Amniotic epithelial cell (primary cell): ENCODE data around the gene CDK4.
"Not testable (repeated sequence)": the region's sequence is repeated elsewhere in the genome, so short reads cannot be mapped to it uniquely, and the experiment has no call there.

Source experiments
- DNase-seq: peaks from one replicate; pipeline ENCODE4 v3.0.0-alpha.2; 2010; ENCODE audit warnings: low read depth

The CDK4 gene

DNA sequence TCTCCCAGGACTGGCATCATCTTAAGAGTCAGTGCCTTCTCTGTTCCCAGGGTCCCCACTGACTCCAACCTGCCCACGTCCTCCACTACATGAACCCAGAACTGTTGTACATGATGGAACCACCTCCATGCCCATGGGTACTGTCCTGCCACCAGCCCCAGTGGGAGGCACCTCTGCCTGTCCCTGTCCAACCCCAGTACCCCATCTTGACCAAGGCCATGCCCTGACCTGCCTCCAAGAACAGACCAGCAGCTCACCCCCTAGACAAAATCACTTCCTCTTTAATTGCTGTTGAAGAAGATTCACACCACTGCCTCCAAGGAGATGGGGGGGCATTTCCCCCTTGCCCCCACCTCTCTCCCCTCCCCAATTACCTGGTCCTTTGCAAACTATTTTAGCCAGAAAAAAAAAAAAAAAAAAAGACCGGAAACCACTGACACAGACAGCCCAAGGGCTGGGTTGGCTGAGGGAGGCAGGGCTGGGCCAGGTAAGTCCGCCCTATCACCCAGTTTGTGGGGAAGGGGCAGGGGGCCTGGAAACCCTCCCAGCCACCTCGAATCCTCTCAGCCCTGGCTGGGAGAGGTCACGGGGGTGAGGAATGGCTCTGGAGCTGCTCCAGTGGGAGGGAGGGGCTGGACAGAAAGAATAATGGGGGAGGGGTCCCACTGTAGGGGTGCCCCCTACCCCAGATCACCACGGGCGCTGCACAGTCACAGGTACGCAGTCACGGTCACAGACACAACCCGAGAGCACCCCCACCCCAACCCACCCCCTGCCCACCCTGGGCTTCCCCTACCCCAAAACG lies 27.0 kb downstream of the CDK4 start:
- no peak for DNase-seq

DNA sequence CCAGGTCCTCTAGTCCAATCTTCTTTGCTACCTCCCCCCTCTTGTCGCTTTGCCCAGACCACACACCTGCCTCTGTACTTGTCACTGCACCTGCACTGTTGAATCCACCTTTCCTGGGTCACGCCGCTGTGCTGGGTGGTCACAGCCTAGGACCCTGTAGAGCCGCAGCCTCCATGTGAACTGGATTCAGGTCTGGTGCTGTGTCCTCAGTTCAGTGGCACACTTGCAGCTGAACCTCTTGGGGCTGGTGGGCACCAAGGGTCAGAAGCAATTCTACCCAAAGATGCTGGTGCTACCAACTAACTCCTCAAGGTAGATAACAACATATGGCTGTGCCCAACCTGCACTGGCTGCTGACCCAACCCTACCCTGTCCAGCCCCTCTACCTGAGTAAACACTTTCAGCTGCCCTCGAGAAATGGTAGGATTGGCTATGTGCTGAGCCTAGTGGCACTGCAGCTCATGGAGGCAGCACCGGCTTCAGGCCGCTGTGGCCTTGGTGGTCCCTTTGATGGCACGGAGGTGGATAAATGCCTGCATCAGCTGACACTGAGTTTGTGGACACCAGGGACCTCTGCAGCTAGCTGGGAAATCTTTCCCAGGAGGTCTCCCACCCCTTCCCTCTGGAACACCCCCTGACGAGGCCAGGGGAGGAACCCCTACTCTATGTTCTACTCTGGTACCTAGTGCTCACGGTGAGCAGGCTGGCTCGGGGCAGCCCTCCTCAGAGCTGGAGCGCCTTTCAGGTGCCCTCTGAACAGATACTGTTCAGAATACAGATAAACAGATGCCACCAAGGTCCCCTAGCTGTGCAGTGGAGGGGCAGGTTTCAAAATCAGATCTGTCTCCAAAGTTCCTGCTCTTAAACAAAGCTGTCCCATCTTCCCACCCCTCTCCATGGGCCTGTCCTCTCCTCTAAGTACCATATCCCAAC lies 27.8 kb downstream of the CDK4 start:
- DNase-seq = no peak

GRCh38 chr12:57723630-57723962 lies 28.5 kb downstream of the CDK4 start:
- DNase-seq = no peak

DNA sequence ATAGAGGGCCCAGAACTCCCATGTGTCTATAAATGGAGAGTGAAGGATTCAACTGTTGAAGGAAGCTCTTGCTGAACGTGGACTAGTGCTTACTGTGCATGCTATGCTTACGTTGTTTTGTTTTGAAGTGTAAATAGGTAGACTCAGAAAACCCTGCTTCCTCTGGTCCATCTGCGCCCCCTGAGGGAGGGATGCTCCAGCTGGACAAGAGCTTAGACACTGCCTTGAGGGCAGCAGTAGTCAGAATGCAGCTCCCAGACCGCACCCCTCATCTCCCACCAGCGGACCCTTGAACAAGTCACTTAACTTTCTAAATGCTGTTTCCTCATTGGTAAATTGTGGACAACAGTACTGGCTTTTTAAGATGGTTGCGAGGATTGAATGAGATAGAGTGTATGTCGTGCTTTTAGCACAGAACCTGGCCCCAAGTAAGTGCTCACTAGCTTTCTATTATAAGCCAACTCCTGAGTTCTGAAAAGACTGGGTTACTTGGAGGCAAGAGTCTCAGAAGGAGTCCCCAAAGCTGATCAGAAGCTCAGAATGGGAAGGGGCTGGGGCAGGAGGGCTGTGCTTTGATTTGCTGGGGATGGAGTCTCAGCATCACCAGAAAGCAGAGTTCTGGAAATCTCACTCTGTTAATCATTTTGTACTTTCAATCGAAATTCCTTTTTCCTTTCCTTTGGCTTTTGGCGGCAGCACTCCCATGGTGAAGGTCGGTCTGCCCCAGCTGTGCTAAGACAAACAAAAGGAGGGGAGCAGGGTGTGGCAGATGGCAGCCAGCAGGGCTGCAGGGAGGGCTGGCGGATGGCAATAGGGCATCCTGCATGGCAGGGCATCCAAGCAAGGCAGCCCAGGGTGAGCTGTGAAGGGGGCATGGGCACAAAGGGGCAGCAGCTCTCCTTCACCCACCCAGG lies 29.1 kb downstream of the CDK4 start:
- DNase-seq = no peak

GRCh38 chr12:57721846-57722608 lies 30.1 kb downstream of the CDK4 start:
- not testable (repeated sequence) for DNase-seq

GRCh38 chr12:57720606-57721595 lies 31.2 kb downstream of the CDK4 start:
- DNase-seq = no peak

GRCh38 chr12:57719777-57720605 lies 32.1 kb downstream of the CDK4 start:
- DNase-seq = no peak

DNA sequence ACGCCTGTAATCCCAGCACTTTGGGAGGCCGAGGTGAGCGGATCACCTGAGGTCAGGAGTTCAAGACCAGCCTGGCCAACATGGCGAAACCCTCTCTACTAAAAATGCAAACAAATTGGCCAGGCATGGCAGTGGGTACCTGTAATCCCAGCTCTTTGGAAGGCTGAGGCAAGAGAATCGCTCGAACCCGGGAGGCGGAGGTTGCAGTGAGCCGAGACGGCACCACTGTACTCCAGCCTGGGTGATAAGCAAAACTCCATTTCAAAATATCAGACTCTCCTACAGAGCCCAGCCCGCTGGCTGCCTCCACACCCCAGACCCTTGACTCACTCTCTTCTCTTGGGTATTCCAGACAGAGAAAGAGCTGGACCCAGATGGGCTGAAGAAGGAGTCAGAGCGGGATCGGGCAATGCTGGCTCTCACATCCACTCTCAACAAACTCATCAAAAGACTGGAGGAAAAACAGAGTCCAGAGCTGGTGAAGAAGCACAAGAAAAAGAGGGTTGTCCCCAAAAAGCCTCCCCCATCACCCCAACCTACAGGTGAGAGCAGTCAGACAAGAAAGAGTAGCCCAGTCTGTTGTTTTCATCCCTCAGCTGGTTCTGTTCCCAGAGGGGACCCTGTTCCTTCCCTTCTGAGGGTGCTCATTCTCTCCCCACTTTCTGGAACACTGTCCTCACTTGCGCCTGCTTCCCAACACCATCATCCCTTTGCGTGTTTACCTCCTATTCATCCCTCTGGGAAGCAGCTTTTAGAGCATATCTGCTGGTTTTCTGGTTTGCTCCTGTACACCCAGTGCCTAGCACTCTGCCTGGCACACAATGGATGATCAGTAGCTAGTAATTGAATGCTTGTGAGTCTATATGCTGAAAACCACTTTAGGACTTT lies 33.2 kb downstream of the CDK4 start:
- no peak for DNase-seq

GRCh38 chr12:57717846-57718640 lies 34.1 kb downstream of the CDK4 start:
- DNase-seq = no peak

DNA sequence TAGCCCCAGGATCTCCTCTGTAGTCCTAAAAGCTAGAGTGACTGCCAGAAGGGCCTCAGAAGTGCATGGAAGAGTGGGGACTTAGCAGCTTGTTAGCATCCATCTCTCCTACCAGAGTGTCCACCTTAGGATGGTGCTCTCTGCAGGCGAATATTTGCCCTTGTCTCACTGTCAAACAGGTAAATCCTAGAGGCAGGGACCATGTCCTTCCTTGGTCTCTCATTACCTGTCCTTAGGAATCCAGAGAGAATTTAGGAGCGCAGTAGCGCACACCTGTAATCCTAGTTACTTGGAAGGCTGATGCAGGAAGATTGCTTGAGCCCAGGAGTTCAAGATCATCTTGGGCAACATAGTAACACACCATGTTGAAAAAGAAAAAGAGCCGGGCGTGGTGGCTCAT lies 35.0 kb downstream of the CDK4 start:
- DNase-seq = no peak

DNA sequence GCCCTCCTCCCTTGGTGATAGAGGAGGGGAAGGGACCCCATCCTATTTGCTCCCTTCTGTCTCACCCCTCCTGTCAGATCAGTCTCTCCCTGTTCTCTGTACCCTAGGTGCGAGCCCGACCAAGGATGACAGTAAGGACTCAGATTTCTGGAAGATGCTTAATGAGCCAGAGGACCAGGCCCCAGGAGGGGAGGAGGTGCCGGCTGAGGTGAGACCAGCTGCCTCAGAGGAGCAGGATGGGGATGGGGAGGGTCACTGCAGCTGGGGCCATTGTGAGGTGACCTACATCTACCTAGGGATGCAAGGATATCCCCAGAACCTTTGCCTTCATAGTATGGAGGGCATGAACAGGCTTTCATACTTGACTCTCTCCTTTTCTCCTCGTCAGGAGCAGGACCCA lies 35.8 kb downstream of the CDK4 start:
- no peak for DNase-seq

DNA sequence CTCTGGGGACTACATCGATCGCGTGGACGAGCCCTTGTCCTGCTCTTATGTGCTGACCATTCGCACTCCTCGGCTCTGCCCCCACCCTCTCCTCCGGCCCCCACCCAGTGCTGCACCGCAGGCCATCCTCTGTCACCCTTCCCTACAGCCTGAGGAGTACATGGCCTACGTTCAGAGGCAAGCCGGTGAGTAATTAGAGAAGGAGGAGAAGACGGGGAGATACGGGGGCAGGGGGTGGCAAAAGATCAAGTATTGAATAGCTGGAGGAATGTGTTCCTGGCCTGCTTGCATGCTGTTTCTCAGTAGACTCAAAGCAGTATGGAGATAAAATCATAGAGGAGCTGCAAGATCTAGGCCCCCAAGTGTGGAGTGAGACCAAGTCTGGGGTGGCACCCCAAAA lies 36.3 kb downstream of the CDK4 start:
- no peak for DNase-seq

GRCh38 chr12:57715036-57715748 lies 36.9 kb downstream of the CDK4 start:
- DNase-seq = not testable (repeated sequence)

DNA sequence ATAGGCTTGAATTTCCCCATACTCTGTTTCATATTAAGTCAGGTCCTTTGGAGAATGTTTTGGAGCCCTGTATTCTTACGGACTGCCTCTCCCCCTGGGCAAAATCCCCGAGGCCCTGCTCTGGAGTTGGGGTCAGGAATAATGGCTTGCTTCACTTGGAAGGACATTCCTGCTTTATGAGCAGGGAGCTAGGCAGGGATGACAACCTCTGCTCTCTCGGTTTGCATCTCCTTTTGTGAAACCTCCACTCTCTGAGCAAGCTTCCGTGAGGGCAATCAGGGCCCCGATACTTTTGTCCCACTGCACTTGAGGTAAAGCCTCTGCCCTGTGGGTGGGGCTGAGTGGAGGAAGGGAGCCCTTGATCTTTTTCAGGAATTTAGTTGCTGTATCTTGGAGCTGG lies 38.9 kb downstream of the CDK4 start:
- no peak for DNase-seq

GRCh38 chr12:57712701-57713100 lies 39.4 kb downstream of the CDK4 start:
- no peak for DNase-seq

DNA sequence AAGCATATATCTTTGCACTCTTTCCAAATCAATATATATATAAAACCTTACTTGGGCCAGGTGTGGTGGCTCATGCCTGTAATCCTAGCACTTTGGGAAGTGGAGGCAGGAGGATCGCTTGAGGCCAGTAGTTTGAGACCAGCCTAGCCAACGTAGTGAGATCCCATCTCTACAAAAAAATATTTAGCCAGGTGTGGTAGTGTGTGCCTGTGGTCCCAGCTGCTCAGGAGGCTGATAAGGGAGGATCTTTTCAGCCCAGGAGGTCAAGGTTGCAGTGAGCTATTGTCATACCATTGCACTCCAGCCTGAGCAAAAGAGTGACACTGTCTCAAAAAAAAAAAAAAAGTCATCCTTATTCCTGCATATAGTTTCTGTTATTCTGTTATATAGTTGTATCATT lies 43.8 kb downstream of the CDK4 start:
- DNase-seq = no peak

DNA sequence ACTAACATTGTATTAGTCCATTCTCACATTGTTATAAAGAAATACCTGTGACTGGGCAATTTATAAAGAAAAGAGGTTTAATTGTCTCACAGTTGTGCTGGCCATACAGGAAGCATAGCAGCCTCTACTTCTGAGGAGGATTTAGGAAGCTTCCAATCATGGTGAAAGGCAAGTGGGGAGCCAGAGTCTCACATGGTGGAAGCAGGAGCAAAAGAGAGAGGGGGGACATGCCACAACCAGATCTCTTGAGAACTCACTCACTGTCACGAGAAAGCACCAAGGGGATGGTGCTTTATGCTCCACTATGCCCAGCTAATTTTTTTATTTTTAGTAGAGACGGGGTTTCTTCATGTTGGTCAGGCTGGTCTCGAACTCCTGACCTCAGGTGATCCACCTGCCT lies 44.9 kb downstream of the CDK4 start:
- DNase-seq = no peak
